HEK293T (cell line): ENCODE data around the gene C1QTNF8.

ENCODE experiments used
- CTCF ChIA-PET: fragments of 350-600 bp; formaldehyde crosslinking; extraction: SDS; loops from one replicate; lab custom pipeline; 2021; ENCODE audit warnings: antibody characterized with exemption, inconsistent platforms; lab: Yijun Ruan, JAX
- POLR2A ChIA-PET: fragments of 350-600 bp; formaldehyde crosslinking; extraction: SDS; loops from one replicate; lab custom pipeline; 2020; ENCODE audit warnings: antibody characterized with exemption, inconsistent platforms; lab: Yijun Ruan, JAX
- DNase-seq: peaks from one replicate; pipeline ENCODE4 v3.0.0; 2012; ENCODE audit warnings: mixed read lengths; ENCODE audit errors: extremely low spot score
- ARNT ChIP-seq: fragments of 450-650 bp; IDR thresholded peaks from 2 replicates; pipeline ENCODE4 v1.6.1; 2017; ENCODE audit warnings: mild to moderate bottlenecking
- BHLHE40 ChIP-seq: fragments of 450-650 bp; IDR thresholded peaks from 2 replicates; pipeline ENCODE4 v1.6.1; 2016; ENCODE audit warnings: mild to moderate bottlenecking, moderate library complexity, borderline replicate concordance
- CTBP1 ChIP-seq: fragments of 450-650 bp; IDR thresholded peaks from 2 replicates; pipeline ENCODE4 v1.6.1; 2016; ENCODE audit warnings: borderline replicate concordance
- ELF4 ChIP-seq: fragments of 450-650 bp; IDR thresholded peaks from 2 replicates; pipeline ENCODE4 v1.6.1; 2017; ENCODE audit warnings: antibody characterized with exemption
- FOXA1 ChIP-seq: fragments of 450-650 bp; IDR thresholded peaks from 2 replicates; pipeline ENCODE4 v1.6.1; 2016; ENCODE audit warnings: mild to moderate bottlenecking
- FOXK2 ChIP-seq: fragments of 450-650 bp; IDR thresholded peaks from 2 replicates; pipeline ENCODE4 v1.6.1; 2016; ENCODE audit warnings: mild to moderate bottlenecking
- FOXM1 ChIP-seq: fragments of 450-650 bp; IDR thresholded peaks from 2 replicates; pipeline ENCODE4 v1.6.1; 2017; ENCODE audit warnings: mild to moderate bottlenecking, borderline replicate concordance
- HDGF ChIP-seq: fragments of 450-650 bp; IDR thresholded peaks from 2 replicates; pipeline ENCODE4 v1.6.1; 2017; ENCODE audit warnings: antibody characterized with exemption, borderline replicate concordance
- L3MBTL2 ChIP-seq: fragments of 450-650 bp; conservative IDR thresholded peaks from 2 replicates; pipeline ENCODE4 v1.6.1; 2016; ENCODE audit warnings: mild to moderate bottlenecking
- LEF1 ChIP-seq: fragments of 450-650 bp; IDR thresholded peaks from 2 replicates; pipeline ENCODE4 v1.6.1; 2017; ENCODE audit warnings: mild to moderate bottlenecking, borderline replicate concordance
- NFRKB ChIP-seq: fragments of 450-650 bp; IDR thresholded peaks from 2 replicates; pipeline ENCODE4 v1.6.1; 2016; ENCODE audit warnings: mild to moderate bottlenecking, moderate library complexity
- PKNOX1 ChIP-seq: fragments of 450-650 bp; IDR thresholded peaks from 2 replicates; pipeline ENCODE4 v1.6.1; 2016
- SP1 ChIP-seq: fragments of 450-650 bp; IDR thresholded peaks from 2 replicates; pipeline ENCODE4 v1.6.1; 2017
- SUZ12 ChIP-seq: fragments of 450-650 bp; IDR thresholded peaks from 2 replicates; pipeline ENCODE4 v1.6.1; 2016; ENCODE audit warnings: mild to moderate bottlenecking
- TARDBP ChIP-seq: fragments of 450-650 bp; IDR thresholded peaks from 2 replicates; pipeline ENCODE4 v1.6.1; 2016
- ZNF384 ChIP-seq: fragments of 450-650 bp; IDR thresholded peaks from 2 replicates; pipeline ENCODE4 v1.6.1; 2016

The C1QTNF8 gene

GRCh38 chr16:1103636-1103980 is 7.6 kb upstream of the C1QTNF8 start:
- CTCF ChIA-PET, result interaction anchor here (0.8 to 1.1 kb wide), 2 partner anchors 18 to 44 kb away, joined by 3 to 4 read pairs; no protein-coding TSS in a partner anchor
- POLR2A ChIA-PET, result no interaction called here
- DNase-seq, result no peak
- TF ChIP-seq L3MBTL2 (no peak), PKNOX1 (no peak), NFRKB (no peak), FOXK2 (no peak), BHLHE40 (no peak), ZNF384 (no peak), CTBP1 (no peak), ELF4 (no peak), SUZ12 (no peak), HDGF (no peak), TARDBP (no peak), FOXA1 (no peak), ARNT (no peak), SP1 (no peak), LEF1 (no peak), FOXM1 (no peak)

- TF ChIP-seq ZNF384, result no peak
- no peak for TF ChIP-seq SP1
- ChIA-PET CTCF (interaction anchor here (0.8 to 1.1 kb wide), 2 partner anchors 19 to 43 kb away, joined by 3 to 4 read pairs; no protein-coding TSS in a partner anchor), POLR2A (no interaction called here)
- DNase-seq, result peak; percentile 83
Measured at GRCh38 chr16:1102921-1103635, 7.0 kb upstream of the C1QTNF8 start.

- TF ChIP-seq FOXK2 (no peak), FOXA1 (no peak), NFRKB (no peak), FOXM1 (no peak), PKNOX1 (no peak), ZNF384 (no peak), ELF4 (no peak)
- ChIA-PET POLR2A (no interaction called here), CTCF (no interaction called here)
- no peak for DNase-seq
Measured at GRCh38 chr16:1102333-1102700, 6.3 kb upstream of the C1QTNF8 start.

GRCh38 chr16:1101573-1102332 is 5.7 kb upstream of the C1QTNF8 start:
- TF ChIP-seq BHLHE40, result no peak
- TF ChIP-seq ZNF384, result no peak
- no peak for TF ChIP-seq L3MBTL2
- no peak for TF ChIP-seq SP1
- no peak for TF ChIP-seq ELF4
- TF ChIP-seq FOXK2, result no peak
- no peak for TF ChIP-seq ARNT
- TF ChIP-seq FOXM1, result no peak
- no peak for TF ChIP-seq LEF1
- no peak for TF ChIP-seq SUZ12
- no peak for TF ChIP-seq PKNOX1
- TF ChIP-seq CTBP1, result no peak
- no peak for TF ChIP-seq HDGF
- TF ChIP-seq TARDBP, result no peak
- no peak for TF ChIP-seq NFRKB
- no peak for TF ChIP-seq FOXA1
- ChIA-PET POLR2A (no interaction called here), CTCF (interaction anchor here (1.0 kb wide), 1 partner anchor 44 kb away, joined by 4 read pairs; no protein-coding TSS in a partner anchor)
- DNase-seq, result no peak

GRCh38 chr16:1101133-1101532 is 5.1 kb upstream of the C1QTNF8 start:
- no peak for DNase-seq
- TF ChIP-seq CTBP1 (no peak), ARNT (no peak), NFRKB (no peak), TARDBP (no peak), ZNF384 (no peak), SP1 (no peak), BHLHE40 (no peak), ELF4 (no peak), PKNOX1 (no peak)
- POLR2A ChIA-PET, result no interaction called here
- CTCF ChIA-PET, result interaction anchor here (1.0 kb wide), 1 partner anchor 44 kb away, joined by 4 read pairs; no protein-coding TSS in a partner anchor
